ENCODE results near the gene ZNF256.

Gene ZNF256

DNA sequence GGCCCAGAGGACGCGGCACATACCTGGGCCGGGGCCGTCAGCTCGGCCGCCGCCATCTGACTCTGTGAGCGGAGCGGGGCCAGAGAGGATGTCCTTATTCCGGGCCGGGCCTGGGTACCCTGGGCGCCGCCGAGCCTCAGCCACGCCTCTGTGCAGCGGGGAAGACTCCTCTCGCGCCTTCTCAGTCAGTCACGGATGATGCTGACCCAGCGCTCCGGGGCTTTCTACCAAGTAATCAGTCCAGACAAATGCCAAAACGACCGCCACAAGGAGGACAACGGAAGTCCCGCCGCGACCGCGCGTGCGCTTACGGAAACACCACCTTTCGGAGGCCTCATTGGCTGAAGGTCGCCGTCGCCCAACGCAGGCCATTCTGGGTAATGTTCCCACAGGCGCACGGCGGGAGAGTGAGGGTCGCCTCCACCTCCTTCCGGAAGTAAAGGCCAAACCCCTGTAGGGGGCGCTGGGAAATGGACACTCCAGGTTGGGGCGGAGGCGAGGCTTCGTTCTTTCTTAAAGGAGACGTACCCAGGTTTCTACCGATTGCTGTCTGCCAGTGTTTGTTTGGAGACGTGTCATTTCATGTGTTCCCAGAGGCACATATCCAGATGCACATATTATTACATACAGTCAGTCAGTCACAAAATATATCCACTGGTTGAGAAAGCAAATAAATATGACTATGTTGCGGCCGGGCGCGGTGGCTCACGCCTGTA, at the start of gene ZNF256:
TSS of gene ZNF256 (minus strand) at position 288 of the 716 bp plus-strand sequence. CDS start at position 56, 232 bp downstream.
- H3K4me3 ChIP-seq (ENCODE audit: severe bottlenecking): peak within 1 kb of the TSS; percentile 70
- H3K9me3 ChIP-seq (ENCODE audit: severe bottlenecking): peaks cover 11% of the 10 kb centered on the region
- H3K4me1 ChIP-seq (ENCODE audit: insufficient read depth, poor library complexity, severe bottlenecking): no peaks in the 10 kb centered on the region
- ATAC-seq (ENCODE audit: low read depth) (peak; percentile 97), DNase-seq (ENCODE audit: low spot score) (peak; percentile 96)
- TF ChIP-seq, protein P1, sequence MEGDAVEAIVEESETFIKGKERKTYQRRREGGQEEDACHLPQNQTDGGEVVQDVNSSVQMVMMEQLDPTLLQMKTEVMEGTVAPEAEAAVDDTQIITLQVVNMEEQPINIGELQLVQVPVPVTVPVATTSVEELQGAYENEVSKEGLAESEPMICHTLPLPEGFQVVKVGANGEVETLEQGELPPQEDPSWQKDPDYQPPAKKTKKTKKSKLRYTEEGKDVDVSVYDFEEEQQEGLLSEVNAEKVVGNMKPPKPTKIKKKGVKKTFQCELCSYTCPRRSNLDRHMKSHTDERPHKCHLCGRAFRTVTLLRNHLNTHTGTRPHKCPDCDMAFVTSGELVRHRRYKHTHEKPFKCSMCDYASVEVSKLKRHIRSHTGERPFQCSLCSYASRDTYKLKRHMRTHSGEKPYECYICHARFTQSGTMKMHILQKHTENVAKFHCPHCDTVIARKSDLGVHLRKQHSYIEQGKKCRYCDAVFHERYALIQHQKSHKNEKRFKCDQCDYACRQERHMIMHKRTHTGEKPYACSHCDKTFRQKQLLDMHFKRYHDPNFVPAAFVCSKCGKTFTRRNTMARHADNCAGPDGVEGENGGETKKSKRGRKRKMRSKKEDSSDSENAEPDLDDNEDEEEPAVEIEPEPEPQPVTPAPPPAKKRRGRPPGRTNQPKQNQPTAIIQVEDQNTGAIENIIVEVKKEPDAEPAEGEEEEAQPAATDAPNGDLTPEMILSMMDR (IDR thresholded peaks at IDR 0.05; ENCODE audit: poor library complexity, severe bottlenecking): peak; percentile 73
- no peaks in the 10 kb centered on the region for H3K27me3 ChIP-seq (ENCODE audit: insufficient read depth, poor library complexity, severe bottlenecking)
- peak within 1 kb of the TSS; percentile 26 for H3K27ac ChIP-seq (ENCODE audit: poor library complexity, severe bottlenecking)
- H3K36me3 ChIP-seq (ENCODE audit: low read depth): peaks cover 13% of the 10 kb centered on the region

DNA sequence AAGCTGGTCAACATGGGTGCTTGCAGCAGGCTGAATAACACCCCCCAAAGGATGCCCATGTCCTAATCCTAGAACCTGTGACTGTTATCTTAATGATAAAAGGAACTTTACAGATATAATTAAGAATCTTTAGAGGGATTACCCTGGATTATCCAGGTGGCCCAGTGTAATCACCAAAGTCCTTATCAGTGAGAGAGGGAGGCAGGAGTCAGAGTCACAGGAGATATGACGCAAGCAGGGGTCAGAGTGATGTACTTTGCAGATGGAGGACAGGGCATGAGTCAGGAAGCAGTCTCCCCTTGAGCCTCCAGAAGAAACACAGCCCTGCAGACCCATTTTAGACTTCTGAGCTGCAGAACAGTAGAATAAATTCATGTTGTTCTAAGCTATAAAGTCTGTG, 45.3 kb upstream of the ZNF256 start:
- Histone ChIP-seq H3K27me3 (ENCODE audit: insufficient read depth, poor library complexity, severe bottlenecking) (no peaks in the 10 kb centered on the region), H3K36me3 (ENCODE audit: low read depth) (peaks cover 11% of the 10 kb centered on the region), H3K4me1 (ENCODE audit: insufficient read depth, poor library complexity, severe bottlenecking) (no peaks in the 10 kb centered on the region), H3K27ac (ENCODE audit: poor library complexity, severe bottlenecking) (no peak overlapping the region), H3K9me3 (ENCODE audit: severe bottlenecking) (peaks cover 18% of the 10 kb centered on the region), H3K4me3 (ENCODE audit: severe bottlenecking) (no peak overlapping the region)
- ATAC-seq (ENCODE audit: low read depth) (no peak), DNase-seq (ENCODE audit: low spot score) (no peak)
- TF ChIP-seq, protein P1 (IDR thresholded peaks at IDR 0.05; ENCODE audit: poor library complexity, severe bottlenecking): no peak

DNA sequence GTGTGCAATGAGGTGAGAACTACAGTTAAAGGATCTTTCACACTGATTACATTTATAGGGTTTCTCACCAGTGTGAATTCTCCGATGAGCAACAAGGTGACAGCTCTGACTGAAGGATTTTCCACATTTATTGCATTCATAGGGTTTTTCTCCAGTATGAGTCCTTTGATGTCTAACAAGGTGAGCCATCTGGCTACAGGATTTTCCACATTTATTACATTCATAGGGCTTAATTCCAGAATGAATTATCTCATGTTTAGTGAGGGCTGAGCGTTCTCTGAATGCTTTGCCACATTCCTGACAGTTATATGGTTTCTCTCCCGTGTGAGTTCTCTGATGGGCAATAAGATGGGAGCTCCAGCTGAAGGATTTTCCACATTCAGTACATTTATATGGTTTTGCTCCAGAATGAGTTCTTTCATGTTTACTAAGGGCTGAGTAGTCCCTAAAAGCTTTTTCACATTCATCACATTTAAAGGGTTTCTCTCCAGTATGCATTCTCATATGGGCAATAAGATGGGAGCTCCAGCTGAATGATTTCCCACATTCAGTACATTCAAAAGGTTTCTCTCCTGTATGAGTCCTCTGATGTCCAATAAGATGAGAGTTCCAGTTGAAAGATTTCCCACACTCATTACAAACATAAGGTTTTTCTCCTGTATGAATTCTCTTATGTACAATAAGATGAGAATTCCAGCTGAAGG, 31.2 kb upstream of the ZNF256 start:
- no peak for DNase-seq (ENCODE audit: low spot score)
- no peaks in the 10 kb centered on the region for H3K27me3 ChIP-seq (ENCODE audit: insufficient read depth, poor library complexity, severe bottlenecking)
- ATAC-seq (ENCODE audit: low read depth): no peak
- peaks cover 52% of the 10 kb centered on the region for H3K36me3 ChIP-seq (ENCODE audit: low read depth)
- no peaks in the 10 kb centered on the region for H3K4me1 ChIP-seq (ENCODE audit: insufficient read depth, poor library complexity, severe bottlenecking)
- H3K4me3 ChIP-seq (ENCODE audit: severe bottlenecking): no peak overlapping the region
- no peak overlapping the region for H3K27ac ChIP-seq (ENCODE audit: poor library complexity, severe bottlenecking)
- TF ChIP-seq, protein P1 (IDR thresholded peaks at IDR 0.05; ENCODE audit: poor library complexity, severe bottlenecking): no peak
- H3K9me3 ChIP-seq (ENCODE audit: severe bottlenecking): peaks cover 56% of the 10 kb centered on the region

DNA sequence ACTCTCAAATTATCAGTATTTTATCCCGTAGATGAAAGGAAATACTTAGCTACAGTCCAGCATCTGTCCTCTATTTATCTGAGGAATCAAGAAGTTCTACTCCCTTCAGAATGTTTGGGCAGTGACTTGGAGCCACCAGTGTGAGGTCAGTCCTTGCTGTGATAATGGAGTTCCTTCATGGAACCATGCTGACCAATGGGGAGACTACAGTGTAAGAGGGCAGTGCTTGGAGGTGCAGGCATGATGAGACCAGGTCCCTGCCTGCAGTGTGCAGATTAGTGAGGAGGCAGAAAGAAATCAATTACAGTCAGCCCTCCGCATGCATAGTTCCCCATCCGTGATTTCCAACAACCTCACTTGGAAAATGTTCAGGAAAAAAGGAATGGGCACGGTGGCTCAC, 26.9 kb upstream of the ZNF256 start, which contains the start of gene C19orf18:
TSS of gene C19orf18 (minus strand) at position 101 of the 400 bp plus-strand sequence. CDS start 102 bp downstream, outside the sequence.
- TF ChIP-seq, protein P1 (IDR thresholded peaks at IDR 0.05; ENCODE audit: poor library complexity, severe bottlenecking): no peak
- Histone ChIP-seq H3K27ac (ENCODE audit: poor library complexity, severe bottlenecking) (no peak within 1 kb of the TSS), H3K27me3 (ENCODE audit: insufficient read depth, poor library complexity, severe bottlenecking) (no peaks in the 10 kb centered on the region), H3K36me3 (ENCODE audit: low read depth) (peaks cover 18% of the 10 kb centered on the region), H3K4me1 (ENCODE audit: insufficient read depth, poor library complexity, severe bottlenecking) (no peaks in the 10 kb centered on the region), H3K4me3 (ENCODE audit: severe bottlenecking) (no peak within 1 kb of the TSS), H3K9me3 (ENCODE audit: severe bottlenecking) (peaks cover 34% of the 10 kb centered on the region)
- DNase-seq (ENCODE audit: low spot score) (no peak), ATAC-seq (ENCODE audit: low read depth) (no peak)

All from RWPE2 (cell line).